Mesendoderm (in vitro differentiated cells): Measurements from ENCODE around the gene TEX52.

ENCODE experiments used
- DNase-seq: peaks from one replicate; pipeline ENCODE4 v3.0.0; 2013
- H2AK5ac ChIP-seq: 2 replicates; pipeline ENCODE4 v1.6.1; 2013; ENCODE audit warnings: low read length, inconsistent platforms
- H2BK120ac ChIP-seq: 2 replicates; pipeline ENCODE4 v1.6.1; 2013; ENCODE audit warnings: low read depth, mild to moderate bottlenecking, low read length, moderate library complexity, mixed read lengths
- H2BK15ac ChIP-seq: replicated peaks from 2 replicates; pipeline ENCODE4 v1.6.1; 2013; ENCODE audit warnings: low read depth, mild to moderate bottlenecking, moderate library complexity
- H2BK5ac ChIP-seq: 2 replicates; pipeline ENCODE4 v1.6.1; 2013; ENCODE audit warnings: low read length, inconsistent platforms
- H3K18ac ChIP-seq: 2 replicates; pipeline ENCODE4 v1.6.1; 2013; ENCODE audit warnings: mild to moderate bottlenecking, low read length, mixed read lengths
- H3K23ac ChIP-seq: one replicate; pipeline ENCODE4 v1.6.1; 2013; ENCODE audit warnings: low read length
- H3K27ac ChIP-seq: 2 replicates; pipeline ENCODE4 v1.5.1; 2013; ENCODE audit warnings: low read depth, mild to moderate bottlenecking, inconsistent platforms, low read length, moderate library complexity
- H3K27me3 ChIP-seq: 2 replicates; pipeline ENCODE4 v1.6.1; 2013; ENCODE audit warnings: low read length, control low read depth, mild to moderate bottlenecking, inconsistent platforms; ENCODE audit not compliant: insufficient read depth, poor library complexity
- H3K36me3 ChIP-seq: 2 replicates; pipeline ENCODE4 v1.6.1; 2013; ENCODE audit warnings: low read length, inconsistent platforms; ENCODE audit not compliant: control insufficient read depth, insufficient read depth
- H3K4ac ChIP-seq: one replicate; pipeline ENCODE4 v1.6.1; 2013; ENCODE audit warnings: low read depth, mild to moderate bottlenecking, low read length, moderate library complexity
- H3K4me1 ChIP-seq: 2 replicates; pipeline ENCODE4 v1.6.1; 2013; ENCODE audit warnings: low read depth, low read length, inconsistent platforms; ENCODE audit not compliant: control insufficient read depth
- H3K4me2 ChIP-seq: 2 replicates; pipeline ENCODE4 v1.6.1; 2013; ENCODE audit warnings: low read length
- H3K4me3 ChIP-seq: 2 replicates; pipeline ENCODE4 v1.5.1; 2013; ENCODE audit warnings: mild to moderate bottlenecking, low read length
- H3K56ac ChIP-seq: one replicate; pipeline ENCODE4 v1.6.1; 2013; ENCODE audit warnings: low read length
- H3K79me1 ChIP-seq: 2 replicates; pipeline ENCODE4 v1.6.1; 2013; ENCODE audit warnings: low read length, inconsistent platforms
- H3K79me2 ChIP-seq: 2 replicates; pipeline ENCODE4 v1.6.1; 2013; ENCODE audit warnings: mild to moderate bottlenecking, low read length; ENCODE audit not compliant: control insufficient read depth, insufficient read depth
- H3K9ac ChIP-seq: 2 replicates; pipeline ENCODE4 v1.6.1; 2013; ENCODE audit warnings: low read length, inconsistent platforms
- H4K5ac ChIP-seq: one replicate; pipeline ENCODE4 v1.6.1; 2013; ENCODE audit warnings: low read length
- H4K8ac ChIP-seq: one replicate; pipeline ENCODE4 v1.6.1; 2013; ENCODE audit warnings: low read depth, mild to moderate bottlenecking, control low read depth, low read length, moderate library complexity
- WGBS: extraction: QIAGEN DNeasy Blood & Tissue Kit; methylation state at CpG from one replicate; pipeline ENCODE4 v1.1.7; 2013; ENCODE audit warnings: low lambda C conversion rate, missing lambda C conversion rate; ENCODE audit not compliant: insufficient coverage; ENCODE audit errors: extremely low coverage; 5-methylcytosine and 5-hydroxymethylcytosine counted together

The TEX52 gene

DNA sequence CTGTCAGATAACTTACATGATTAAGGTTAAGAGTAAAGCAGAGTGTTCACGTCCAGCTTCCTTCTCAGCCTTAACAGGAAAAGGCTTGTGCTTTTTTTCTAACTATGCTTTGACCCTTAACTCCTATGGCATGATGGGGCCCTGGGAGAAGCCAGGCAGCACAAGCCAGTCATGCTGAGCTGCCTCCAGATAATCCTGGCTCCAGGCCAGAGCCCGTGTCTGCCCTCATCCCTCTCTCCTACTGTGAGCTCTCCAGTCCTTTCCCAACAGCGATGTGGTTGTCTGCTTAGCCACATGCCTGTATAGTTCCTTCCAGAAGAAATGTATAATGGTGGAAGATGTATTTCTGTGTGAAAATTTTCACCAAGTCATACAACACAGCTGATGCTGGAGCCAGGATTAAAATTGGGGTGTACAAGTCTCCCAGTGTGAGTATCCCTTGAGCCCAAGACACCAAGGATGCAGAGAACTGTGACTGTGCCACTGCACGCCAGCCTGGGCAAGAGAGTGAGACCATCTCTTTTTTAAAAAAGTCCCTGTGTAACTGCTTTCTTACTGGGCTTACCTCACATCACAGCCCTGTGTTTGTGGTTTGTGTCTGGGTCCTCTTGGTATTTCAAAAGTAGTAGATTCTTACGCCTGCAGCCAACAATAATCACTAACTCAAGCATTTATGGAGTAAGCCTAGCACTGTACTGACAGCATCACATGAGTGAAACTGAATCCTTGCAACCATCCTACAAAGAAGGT lies 52.3 kb downstream of the TEX52 start:
- no peaks in the 10 kb centered on the region for H3K79me1 ChIP-seq
- no peak overlapping the region for H3K23ac ChIP-seq
- no peak overlapping the region for H2BK120ac ChIP-seq
- no peak for DNase-seq
- WGBS, result no CpG with 5 or more reads among the region's 5 CpGs
- no peak overlapping the region for H2BK15ac ChIP-seq
- peaks cover 31% of the 10 kb centered on the region for H3K36me3 ChIP-seq
- no peak overlapping the region for H3K56ac ChIP-seq
- H2AK5ac ChIP-seq, result no peak overlapping the region
- no peak overlapping the region for H3K4me3 ChIP-seq
- no peaks in the 10 kb centered on the region for H3K27me3 ChIP-seq
- no peaks in the 10 kb centered on the region for H3K4me1 ChIP-seq
- H4K8ac ChIP-seq, result no peak overlapping the region
- H4K5ac ChIP-seq, result no peak overlapping the region
- no peak overlapping the region for H3K9ac ChIP-seq
- H3K27ac ChIP-seq, result no peak overlapping the region
- H3K4me2 ChIP-seq, result no peak overlapping the region
- no peak overlapping the region for H3K18ac ChIP-seq
- H3K4ac ChIP-seq, result no peak overlapping the region
- H3K79me2 ChIP-seq, result no peaks in the 10 kb centered on the region
- no peak overlapping the region for H2BK5ac ChIP-seq

DNA sequence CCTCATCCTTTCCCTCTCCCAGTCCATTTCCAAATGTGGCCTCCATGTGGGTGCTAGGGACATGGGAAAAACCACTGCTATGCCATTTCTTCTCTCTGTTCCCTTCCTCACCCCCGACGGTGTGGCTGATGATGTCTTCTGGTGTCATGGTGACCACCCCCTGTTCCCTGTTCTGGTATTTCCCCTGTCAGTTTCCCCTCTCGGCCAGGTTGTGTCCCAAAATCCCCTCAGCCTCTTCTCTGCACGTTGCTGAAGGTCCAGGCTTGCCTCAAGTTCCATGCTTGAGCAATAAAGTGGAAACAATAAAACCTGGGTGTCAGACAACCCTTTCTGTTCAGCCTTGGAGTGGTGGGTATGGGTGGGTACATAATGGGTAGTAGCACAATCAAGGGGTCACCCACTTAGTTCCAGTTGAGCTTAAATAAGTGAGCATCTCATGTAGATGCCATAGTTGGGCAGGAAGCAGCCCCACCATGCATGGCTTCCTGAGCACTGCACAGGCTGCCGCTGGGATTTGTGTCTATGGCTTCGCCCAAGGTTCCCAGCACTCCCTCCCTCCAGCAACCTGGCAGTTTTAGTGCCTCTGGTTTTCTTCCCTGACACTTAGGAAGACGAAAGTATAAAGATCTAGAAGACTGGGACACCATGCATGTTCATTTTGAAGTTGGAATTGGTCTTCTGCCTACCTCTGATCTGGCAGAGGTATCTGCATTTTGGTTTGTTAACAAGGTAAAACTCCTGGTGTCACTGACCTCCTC lies 53.0 kb downstream of the TEX52 start:
- Histone ChIP-seq H3K27me3 (no peaks in the 10 kb centered on the region), H3K4me2 (no peak overlapping the region)

DNA sequence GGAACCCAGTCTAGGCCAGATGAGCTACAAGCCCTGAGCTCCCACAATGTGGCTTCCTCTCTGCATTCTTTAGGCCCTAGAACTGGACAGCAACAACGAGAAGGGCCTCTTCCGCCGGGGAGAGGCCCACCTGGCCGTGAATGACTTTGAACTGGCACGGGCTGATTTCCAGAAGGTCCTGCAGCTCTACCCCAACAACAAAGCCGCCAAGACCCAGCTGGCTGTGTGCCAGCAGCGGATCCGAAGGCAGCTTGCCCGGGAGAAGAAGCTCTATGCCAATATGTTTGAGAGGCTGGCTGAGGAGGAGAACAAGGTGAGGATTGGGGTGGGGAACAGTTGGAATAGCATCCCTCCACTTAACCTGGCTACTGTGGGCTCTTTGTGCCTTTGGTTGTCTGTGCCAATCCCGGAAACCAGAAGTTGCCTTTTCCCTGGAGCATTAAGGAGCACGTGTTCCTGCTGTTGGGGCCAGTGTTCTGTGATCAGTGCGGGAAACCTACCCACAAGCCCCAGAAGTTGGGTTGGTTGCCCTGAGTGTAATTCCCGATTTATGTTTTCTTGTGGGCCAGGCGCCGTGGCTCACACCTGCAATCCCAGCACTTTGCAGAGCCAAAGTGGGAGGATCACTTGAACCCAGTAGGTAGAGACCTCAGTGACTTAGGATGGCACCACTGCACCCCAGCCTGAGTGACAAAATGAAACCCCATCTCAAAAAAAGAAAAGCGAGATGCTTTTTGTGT lies 55.6 kb downstream of the TEX52 start:
- Histone ChIP-seq H2BK5ac (no peak overlapping the region), H3K4me2 (no peak overlapping the region), H4K8ac (no peak overlapping the region), H3K4me3 (no peak overlapping the region), H3K79me2 (peaks cover 14% of the 10 kb centered on the region), H2AK5ac (no peak overlapping the region), H3K23ac (no peak overlapping the region), H2BK15ac (no peak overlapping the region), H3K79me1 (peaks cover 24% of the 10 kb centered on the region), H3K27ac (no peak overlapping the region), H4K5ac (no peak overlapping the region), H3K36me3 (peaks cover 51% of the 10 kb centered on the region), H3K18ac (no peak overlapping the region), H3K4ac (no peak overlapping the region), H3K9ac (no peak overlapping the region), H3K56ac (no peak overlapping the region), H3K27me3 (no peaks in the 10 kb centered on the region), H2BK120ac (no peak overlapping the region), H3K4me1 (no peaks in the 10 kb centered on the region)
- WGBS, result no CpG with 5 or more reads among the region's 16 CpGs
- DNase-seq, result no peak

More for the DNA sequence above, 53.0 kb downstream of the TEX52 start:
- DNase-seq, result no peak
- Histone ChIP-seq H3K4me1 (no peaks in the 10 kb centered on the region), H3K36me3 (peaks cover 38% of the 10 kb centered on the region), H2BK5ac (no peak overlapping the region), H4K8ac (no peak overlapping the region), H3K79me2 (no peaks in the 10 kb centered on the region), H3K9ac (no peak overlapping the region), H3K23ac (no peak overlapping the region), H3K4ac (no peak overlapping the region), H2AK5ac (no peak overlapping the region), H2BK15ac (no peak overlapping the region), H4K5ac (no peak overlapping the region), H3K27ac (no peak overlapping the region), H3K79me1 (peaks cover 3% of the 10 kb centered on the region), H3K56ac (no peak overlapping the region), H3K4me3 (no peak overlapping the region), H3K18ac (no peak overlapping the region), H2BK120ac (no peak overlapping the region)
- no CpG with 5 or more reads among the region's 7 CpGs for WGBS

DNA sequence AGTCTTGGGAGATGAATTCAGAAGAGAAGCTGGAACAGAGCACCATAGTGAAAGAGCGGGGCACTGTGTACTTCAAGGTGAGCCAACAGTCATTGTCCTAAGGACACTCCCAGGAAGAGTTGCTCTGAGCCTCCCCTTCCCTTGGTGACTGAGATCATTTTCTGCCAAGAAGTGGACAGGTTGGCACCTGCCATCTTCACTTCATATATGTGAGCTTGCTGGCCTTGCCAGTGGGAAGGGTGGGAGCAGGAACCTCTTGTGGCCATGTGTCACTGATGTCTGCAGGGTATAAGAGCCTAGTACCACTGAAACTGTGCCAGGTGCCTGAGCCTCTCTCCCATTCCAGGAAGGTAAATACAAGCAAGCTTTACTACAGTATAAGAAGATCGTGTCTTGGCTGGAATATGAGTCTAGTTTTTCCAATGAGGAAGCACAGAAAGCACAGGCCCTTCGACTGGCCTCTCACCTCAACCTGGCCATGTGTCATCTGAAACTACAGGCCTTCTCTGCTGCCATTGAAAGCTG lies 56.7 kb downstream of the TEX52 start:
- Histone ChIP-seq H3K4me1 (no peaks in the 10 kb centered on the region), H4K8ac (no peak overlapping the region), H2BK15ac (no peak overlapping the region), H3K27ac (no peak overlapping the region), H3K9ac (no peak overlapping the region), H2BK120ac (no peak overlapping the region), H3K27me3 (no peaks in the 10 kb centered on the region), H3K4me2 (no peak overlapping the region), H3K36me3 (peaks cover 51% of the 10 kb centered on the region), H3K79me2 (peaks cover 18% of the 10 kb centered on the region), H3K56ac (no peak overlapping the region), H3K23ac (no peak overlapping the region), H3K79me1 (peaks cover 24% of the 10 kb centered on the region), H2AK5ac (no peak overlapping the region), H3K4me3 (no peak overlapping the region), H3K4ac (no peak overlapping the region), H2BK5ac (no peak overlapping the region), H3K18ac (no peak overlapping the region), H4K5ac (no peak overlapping the region)
- no peak for DNase-seq
- no CpG with 5 or more reads among the region's 3 CpGs for WGBS
